ENCODE data around the gene NEK2. TPM values are rescaled to one million over a fixed set of nuclear protein-coding genes. Genes with fewer than 3 reads are reported as not detected.
A peak's percentile ranks its signal among the peaks of the same experiment; 100 is the strongest.

NEK2 gene
- total RNA-seq, 1 experiment from 2014 or later: 17.6 TPM

GRCh38 chr1:211630236-211631081 is 45.0 kb downstream of the NEK2 start:
- H3K18ac ChIP-seq (ENCODE audit: insufficient read length, low read depth, low read length): no peak overlapping the region
- H3K4me2 ChIP-seq (ENCODE audit: insufficient read depth, insufficient read length, low read length): no peak overlapping the region
- no peak overlapping the region for H3K4ac ChIP-seq (ENCODE audit: low read depth, low read length)
- H3K27ac ChIP-seq (ENCODE audit: insufficient read length, low read depth, low read length): no peak overlapping the region
- H3K23ac ChIP-seq (ENCODE audit: insufficient read length, low read depth, low read length): no peak overlapping the region
- no peaks in the 10 kb centered on the region for H3K79me2 ChIP-seq (ENCODE audit: insufficient read depth, low read length)
- no peaks in the 10 kb centered on the region; the same call in none of the 2 replicates for H3K27me3 Mint-ChIP-seq (ENCODE audit: low read depth)
- H4K20me1 ChIP-seq (ENCODE audit: control insufficient read depth, insufficient read depth, insufficient read length): no peaks in the 10 kb centered on the region
- peak overlapping the region; percentile 71 for H2AFZ ChIP-seq (ENCODE audit: low read length)
- no peaks in the 10 kb centered on the region; the same call in 1 of the 2 replicates for H3K27me3 ChIP-seq (ENCODE audit: insufficient read depth, low read length)
- H3K4me1 ChIP-seq (ENCODE audit: insufficient read depth, low read length): no peaks in the 10 kb centered on the region
- no peak overlapping the region for H2AK5ac ChIP-seq (ENCODE audit: insufficient read length, low read length)
- H3K9ac ChIP-seq (ENCODE audit: extremely low read depth, insufficient read length, low read length): no peak overlapping the region
- peak; percentile 25; the same call in 1 of the 3 replicates for TF ChIP-seq CTCF (conservative IDR thresholded peaks at IDR 0.05)
- 0 out of 2 replicates have a peak overlapping the region, but pooled peaks have one; percentile 2 for H3K14ac ChIP-seq (ENCODE audit: insufficient read depth, low read length)
- H3K9me3 ChIP-seq (ENCODE audit: control insufficient read depth, low read depth, low read length): no peaks in the 10 kb centered on the region
- H3K4me3 Mint-ChIP-seq: no peak overlapping the region
- peak; percentile 70 for DNase-seq
- no peaks in the 10 kb centered on the region for H3K9me3 Mint-ChIP-seq
- no peak overlapping the region for H4K5ac ChIP-seq (ENCODE audit: insufficient read length, low read depth, low read length)
- no peak overlapping the region for H3K27ac Mint-ChIP-seq
- H2BK12ac ChIP-seq (ENCODE audit: insufficient read length, low read depth, low read length): no peak overlapping the region
- no peak overlapping the region for H2BK20ac ChIP-seq (ENCODE audit: low read depth, low read length, poor library complexity, severe bottlenecking)
- no peak overlapping the region for H2BK5ac ChIP-seq (ENCODE audit: insufficient read length, low read length)
- no CpG with 5 or more reads among the region's 17 CpGs for WGBS (ENCODE audit: extremely low coverage, insufficient read length, low lambda C conversion rate)
- H2BK120ac ChIP-seq (ENCODE audit: low read depth, low read length, poor library complexity, severe bottlenecking): no peak overlapping the region
- H4K8ac ChIP-seq (replicated peaks; ENCODE audit: insufficient read length, low read depth, low read length): no peak overlapping the region
- no peaks in the 10 kb centered on the region for H3K79me1 ChIP-seq (ENCODE audit: insufficient read depth, low read depth, low read length, poor library complexity, severe bottlenecking)
- H3K56ac ChIP-seq (ENCODE audit: insufficient read length, low read depth, low read length): no peak overlapping the region
- no peak overlapping the region for H4K91ac ChIP-seq (ENCODE audit: insufficient read length, low read depth, low read length)
- H3K4me1 Mint-ChIP-seq: peaks cover 11 to 26% of the 10 kb centered on the region in 2 experiments
- no peak overlapping the region for H2BK15ac ChIP-seq (ENCODE audit: low read depth, low read length)
- H3T11ph ChIP-seq (ENCODE audit: low read length): no peak overlapping the region
- no peaks in the 10 kb centered on the region for H3K36me3 Mint-ChIP-seq (ENCODE audit: insufficient read depth in 1 of 3, low read depth in 3 of 3)
- no peaks in the 10 kb centered on the region for H3K23me2 ChIP-seq (ENCODE audit: insufficient read length, low read depth, low read length, poor library complexity, severe bottlenecking)
